HepG2 (cell line): ENCODE data around the gene BFSP1. TPM values are rescaled to one million over a fixed set of nuclear protein-coding genes. Genes with fewer than 3 reads are reported as not detected.

Experiments used
- ATAC-seq: fragments of 200-7000 bp; cut with Tn5 transposase; 3 replicates; pipeline ENCODE4 v1.9.1; 2020; ENCODE audit warnings: mild to moderate bottlenecking, moderate library complexity
- BruUV-seq: library from RNA; stranded (reverse); fragments of 400-500 nt; replicated peaks from 2 replicates; lab custom pipeline; 2021; lab: Mats Ljungman, UMichigan
- CTCF ChIA-PET: fragments of 300-600 bp; formaldehyde crosslinking; extraction: SDS; loops from one replicate; lab custom pipeline; 2021; ENCODE audit warnings: low total read pairs, inconsistent platforms, low intra/inter-chr PET ratio; lab: Yijun Ruan, JAX
- POLR2A ChIA-PET: fragments of 350-600 bp; sonication (Branson Sonifier 250); formaldehyde crosslinking; loops from one replicate; lab custom pipeline; 2020; ENCODE audit warnings: antibody characterized with exemption, inconsistent platforms; lab: Yijun Ruan, JAX
- DNase-seq: peaks from one replicate; pipeline ENCODE4 v3.0.0-alpha.2; 2015; ENCODE audit warnings: low spot score
- FAIRE-seq: peaks from 3 replicates; lab custom pipeline; 2011; peaks lifted over from hg19 to GRCh38; lab: Jason Lieb, UNC
- H2AFZ ChIP-seq: one replicate; pipeline ENCODE4 v1.6.1; 2011; ENCODE audit warnings: low read length, inconsistent platforms
- H3K27ac ChIP-seq: fragments of 300-600 bp; 3 replicates; pipeline ENCODE4 v1.8.0; 2011; ENCODE audit warnings: mixed run types, mild to moderate bottlenecking, mixed read lengths, low read length, inconsistent platforms; ENCODE audit not compliant: insufficient read depth; ENCODE audit errors: extremely low read length
- H3K27me3 ChIP-seq, 2 experiments: fragments of 200-600 bp in 1 of 2; 2 replicates in 1 of 2; 3 replicates in 1 of 2; pipeline versions ENCODE4 v1.6.0 to v1.8.0; 2011; ENCODE audit warnings: low read length in 2 of 2, mild to moderate bottlenecking in 2 of 2, moderate library complexity in 2 of 2, inconsistent platforms in 1 of 2; ENCODE audit not compliant: insufficient read depth in 2 of 2, control insufficient read depth in 1 of 2
- H3K36me3 ChIP-seq, 2 experiments: fragments of 200-600 bp in 1 of 2; replicated peaks in 1 of 2; 2 replicates in 1 of 2; 3 replicates in 1 of 2; pipeline versions ENCODE4 v1.5.1 to v1.8.0; 2011; ENCODE audit warnings: low read length in 2 of 2, inconsistent platforms in 1 of 2; ENCODE audit not compliant: insufficient read depth in 2 of 2, control insufficient read depth in 1 of 2
- H3K4me1 ChIP-seq: 2 replicates; pipeline ENCODE4 v1.5.1; 2012; ENCODE audit warnings: low read length, inconsistent platforms; ENCODE audit not compliant: insufficient read depth
- H3K4me2 ChIP-seq: 2 replicates; pipeline ENCODE4 v1.6.0; 2011; ENCODE audit warnings: low read depth, low read length, inconsistent platforms
- H3K4me3 ChIP-seq, 3 experiments: fragments of 200-600 bp in 1 of 3; sonication (generic), shearing (Covaris generic) in 1 of 3; replicated peaks in 1 of 3; 2 replicates each; pipeline ENCODE4 v1.5.1; 2011 to 2016; ENCODE audit warnings: low read length in 3 of 3, inconsistent platforms in 2 of 3, low read depth in 2 of 3, mild to moderate bottlenecking in 2 of 3, control low read depth in 1 of 3, mixed read lengths in 1 of 3; ENCODE audit not compliant: insufficient read depth in 1 of 3
- H3K79me2 ChIP-seq: one replicate; pipeline ENCODE4 v1.6.1; 2011; ENCODE audit warnings: low read length, inconsistent platforms; ENCODE audit not compliant: insufficient read depth
- H3K9ac ChIP-seq: 2 replicates; pipeline ENCODE4 v1.6.0; 2011; ENCODE audit warnings: mild to moderate bottlenecking, low read depth, low read length, inconsistent platforms; ENCODE audit not compliant: insufficient read depth
- H3K9me3 ChIP-seq: 2 replicates; pipeline ENCODE4 v1.5.1; 2012; ENCODE audit warnings: mild to moderate bottlenecking, low read length
- H4K20me1 ChIP-seq: 2 replicates; pipeline ENCODE4 v1.6.0; 2011; ENCODE audit warnings: inconsistent platforms, mild to moderate bottlenecking, low read length, moderate library complexity; ENCODE audit not compliant: insufficient read depth
- ARHGAP35 ChIP-seq: sonication (generic); formaldehyde crosslinking; IDR thresholded peaks from 2 replicates; pipeline ENCODE4 v1.9.0; 2022; ENCODE audit warnings: mild to moderate bottlenecking, inconsistent platforms, moderate library complexity, missing genetic modification reagents, borderline replicate concordance
- CEBPB ChIP-seq: IDR thresholded peaks from 2 replicates; pipeline ENCODE4 v1.6.1; 2011; ENCODE audit warnings: low read depth, low read length, improper control_type of control experiment, borderline replicate concordance
- GABPA ChIP-seq, 2 experiments: IDR thresholded peaks; 2 replicates each; pipeline ENCODE4 v1.6.1; 2011 to 2016; ENCODE audit warnings: low read depth in 2 of 2, low read length in 1 of 2, missing biosample characterization in 1 of 2, missing genetic modification characterization in 1 of 2
- IKZF1 ChIP-seq: fragments of 450-650 bp; IDR thresholded peaks from 2 replicates; pipeline ENCODE4 v1.7.1; 2016
- SRF ChIP-seq: IDR thresholded peaks from 2 replicates; pipeline ENCODE4 v1.6.1; 2011; ENCODE audit warnings: mild to moderate bottlenecking, low read depth, low read length, moderate library complexity
- ZNF629 ChIP-seq: sonication (generic); formaldehyde crosslinking; conservative IDR thresholded peaks from 2 replicates; pipeline ENCODE4 v1.5.0; 2020; ENCODE audit warnings: missing genetic modification reagents
- ZNF703 ChIP-seq: sonication (generic); formaldehyde crosslinking; IDR thresholded peaks from 2 replicates; pipeline ENCODE4 v1.5.1; 2020; ENCODE audit warnings: missing genetic modification reagents, mild to moderate bottlenecking, moderate library complexity, borderline replicate concordance
- ZNF766 ChIP-seq: sonication (generic); formaldehyde crosslinking; IDR thresholded peaks from 2 replicates; pipeline ENCODE4 v1.5.0; 2020; ENCODE audit warnings: missing genetic modification reagents, borderline replicate concordance
- WGBS: methylation state at CpG from one replicate; pipeline ENCODE4 v1.1.6; 2017; ENCODE audit warnings: low lambda C conversion rate; 5-methylcytosine and 5-hydroxymethylcytosine counted together
- in situ Hi-C: cut with HindIII; loops from 2 replicates; pipeline ENCODE4 v1.10.0; 2017; ENCODE audit warnings: low pct_unique_long_range_greater_than_20kb; ENCODE audit not compliant: extremely low pct_ligation_motif_present
- intact Hi-C: fragments of 100-400 bp; cut with micrococcal nuclease; formaldehyde crosslinking; loops from one replicate; pipeline ENCODE4 v1.10.0; 2022; ENCODE audit not compliant: unreplicated experiment
- polyA plus RNA-seq, 8 experiments: library from polyadenylated mRNA; depleted of rRNA in 3 of 8; stranded (reverse) in 7 of 8; unstranded in 1 of 8; fragments of >200 nt; fragmentation: Illumina TruSeq in 4 of 8; extraction: Trizol in 4 of 8; gene quantifications; 2 replicates each; pipeline versions ENCODE4 v1.2.1 to v1.2.3, GENCODE V29; 2011 to 2016; ENCODE audit warnings: low read depth in 4 of 8, missing spikeins in 1 of 8, mixed read lengths in 1 of 8; ENCODE audit not compliant: insufficient read depth in 1 of 8
- total RNA-seq, 5 experiments: library from RNA; depleted of rRNA; stranded (reverse); fragments of >200 nt; fragmentation: Illumina TruSeq; extraction: Trizol; gene quantifications; 2 replicates each; pipeline ENCODE4 v1.2.3, GENCODE V29; 2016; ENCODE audit warnings: low read depth in 1 of 5

BFSP1 gene
- total and polyA plus RNA-seq, 2 of the 13 experiments (the other 11 are each of a cell fraction or from before 2014, with no cell fraction given) = 0.22 to 0.26 TPM

- FAIRE-seq = no peak
- ChIA-PET POLR2A (no interaction called here), CTCF (no interaction called here)
- H3K36me3 ChIP-seq = no peaks in the 10 kb centered on the region
- H3K4me2 ChIP-seq = no peak overlapping the region
- intact Hi-C loops (no loop called here), in situ Hi-C loops (loop anchor here (25.0 kb wide), 1 partner anchor 765 kb away; the partner anchor contains the start of gene ZNF133)
- no peak overlapping the region for H2AFZ ChIP-seq
- H3K4me1 ChIP-seq = no peaks in the 10 kb centered on the region
- no peaks in the 10 kb centered on the region for H4K20me1 ChIP-seq
- no TSS peak for BruUV-seq
- ATAC-seq = no peak
- no peak overlapping the region for H3K4me3 ChIP-seq
- TF ChIP-seq ZNF629 (0 out of 2 replicates have a peak, but pooled peaks have one; percentile 23), SRF (no peak), CEBPB (peak; percentile 23; the same call in 1 of the 2 replicates)
- no peaks in the 10 kb centered on the region for H3K79me2 ChIP-seq
- H3K9ac ChIP-seq = no peak overlapping the region
- WGBS = 44% methylated on average over 3 of the region's 3 CpGs
- H3K9me3 ChIP-seq = no peaks in the 10 kb centered on the region
- no peak for DNase-seq
- H3K27me3 ChIP-seq = peaks cover 6 to 41% of the 10 kb centered on the region in 2 experiments; a peak in 4 of 5 replicates
- H3K27ac ChIP-seq = no peak overlapping the region
Observed at GRCh38 chr20:17522528-17522927, 8.7 kb downstream of the BFSP1 start.

DNA sequence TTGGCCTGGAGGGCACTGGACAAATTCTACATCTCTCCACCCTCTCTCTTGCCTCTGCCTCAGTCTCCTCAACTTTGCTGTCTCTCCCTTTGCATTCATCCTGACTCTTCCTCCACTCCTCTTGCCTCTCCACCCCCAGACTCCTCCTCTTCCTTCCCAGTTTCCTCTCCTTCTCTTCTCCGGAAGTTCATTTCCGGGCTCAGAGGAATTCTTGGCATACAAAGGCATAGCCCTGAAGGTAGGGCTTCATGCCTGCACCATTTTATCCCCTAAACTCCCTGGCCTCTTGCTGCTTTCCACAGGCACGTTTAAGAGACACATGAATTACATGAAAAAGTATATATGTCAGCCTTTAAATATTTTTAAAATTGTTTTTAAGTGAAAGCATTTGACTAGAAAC lies 10.6 kb downstream of the BFSP1 start:
- WGBS = 22% methylated on average over 3 of the region's 3 CpGs
- Histone ChIP-seq H3K27me3 (peaks cover 6 to 41% of the 10 kb centered on the region in 2 experiments; a peak in 4 of 5 replicates), H3K9ac (no peak overlapping the region), H3K4me1 (no peaks in the 10 kb centered on the region), H3K79me2 (no peaks in the 10 kb centered on the region), H3K4me2 (no peak overlapping the region), H3K36me3 (no peaks in the 10 kb centered on the region), H3K4me3 (no peak overlapping the region), H3K27ac (no peak overlapping the region), H2AFZ (no peak overlapping the region), H3K9me3 (no peaks in the 10 kb centered on the region), H4K20me1 (no peaks in the 10 kb centered on the region)
- FAIRE-seq (no peak), ATAC-seq (no peak), DNase-seq (no peak)
- no TSS peak for BruUV-seq
- in situ Hi-C loops = loop anchor here (25.0 kb wide), 1 partner anchor 767 kb away; the partner anchor contains the start of gene ZNF133
- ChIA-PET POLR2A (no interaction called here), CTCF (no interaction called here)
- TF ChIP-seq ARHGAP35 = no peak
- TF ChIP-seq ZNF703 (CRISPR knock-in tag) = no peak
- no peak for TF ChIP-seq ZNF766
- no peak for TF ChIP-seq IKZF1
- no peak for TF ChIP-seq GABPA (IDR thresholded peaks at IDR 0.05; ENCODE audit: low read depth, low read length)
- peak; percentile 67 for TF ChIP-seq GABPA (CRISPR knock-in tag; IDR thresholded peaks at IDR 0.05; ENCODE audit: low read depth)
- intact Hi-C loops = no loop called here
